ENCODE data around the gene BAD.

BAD gene

GRCh38 chr11:64260147-64260708 is 24.2 kb downstream of the BAD start:
- peaks cover 89% of the 10 kb centered on the region for H3K36me3 ChIP-seq (ENCODE audit: insufficient read depth, low read length)
- no peak overlapping the region for H3K9ac ChIP-seq (ENCODE audit: low read depth, low read length)
- 93% methylated on average over 6 of the region's 6 CpGs for WGBS

GRCh38 chr11:64259533-64260067 is 24.9 kb downstream of the BAD start:
- H3K27me3 ChIP-seq (ENCODE audit: insufficient read depth, low read length) = no peaks in the 10 kb centered on the region
- 93% methylated on average over 4 of the region's 4 CpGs for WGBS
- H3K4me1 ChIP-seq (ENCODE audit: insufficient read depth, low read length) = peaks cover 4% of the 10 kb centered on the region; the same call in 1 of the 2 replicates
- H3K9me3 ChIP-seq (ENCODE audit: insufficient read depth, low read depth, low read length) = no peaks in the 10 kb centered on the region
- no peak overlapping the region for H3K4me3 ChIP-seq (ENCODE audit: low read length)
- no peak overlapping the region for H3K9ac ChIP-seq (ENCODE audit: low read depth, low read length)
- H3K36me3 ChIP-seq (ENCODE audit: insufficient read depth, low read length) = peaks cover 92% of the 10 kb centered on the region
- no peak overlapping the region for H3K27ac ChIP-seq (ENCODE audit: low read depth, low read length)

More at GRCh38 chr11:64260147-64260708, 24.2 kb downstream of the BAD start:
- no peak overlapping the region for H3K27ac ChIP-seq (ENCODE audit: low read depth, low read length)
- H3K4me1 ChIP-seq (ENCODE audit: insufficient read depth, low read length) = peaks cover 4% of the 10 kb centered on the region; the same call in 1 of the 2 replicates
- no peak overlapping the region for H3K4me3 ChIP-seq (ENCODE audit: low read length)
- H3K27me3 ChIP-seq (ENCODE audit: insufficient read depth, low read length) = no peaks in the 10 kb centered on the region
- H3K9me3 ChIP-seq (ENCODE audit: insufficient read depth, low read depth, low read length) = no peaks in the 10 kb centered on the region

- peaks cover 86% of the 10 kb centered on the region for H3K36me3 ChIP-seq (ENCODE audit: insufficient read depth, low read length)
- WGBS = 95% methylated on average over 32 of the region's 32 CpGs
These were observed 25.4 kb downstream of the BAD start for GRCh38 chr11:64258946-64259532.

GRCh38 chr11:64258356-64258755 is 26.1 kb downstream of the BAD start:
- 94% methylated on average over 24 of the region's 24 CpGs for WGBS
- Histone ChIP-seq H3K4me3 (ENCODE audit: low read length) (no peak overlapping the region), H3K36me3 (ENCODE audit: insufficient read depth, low read length) (peaks cover 80% of the 10 kb centered on the region), H3K9me3 (ENCODE audit: insufficient read depth, low read depth, low read length) (no peaks in the 10 kb centered on the region), H3K9ac (ENCODE audit: low read depth, low read length) (no peak overlapping the region), H3K27me3 (ENCODE audit: insufficient read depth, low read length) (no peaks in the 10 kb centered on the region), H3K27ac (ENCODE audit: low read depth, low read length) (no peak overlapping the region), H3K4me1 (ENCODE audit: insufficient read depth, low read length) (peaks cover 2% of the 10 kb centered on the region; the same call in 1 of the 2 replicates)

More at GRCh38 chr11:64258946-64259532, 25.4 kb downstream of the BAD start:
- Histone ChIP-seq H3K4me1 (ENCODE audit: insufficient read depth, low read length) (peaks cover 4% of the 10 kb centered on the region; the same call in 1 of the 2 replicates), H3K4me3 (ENCODE audit: low read length) (no peak overlapping the region), H3K27ac (ENCODE audit: low read depth, low read length) (no peak overlapping the region), H3K27me3 (ENCODE audit: insufficient read depth, low read length) (no peaks in the 10 kb centered on the region), H3K9me3 (ENCODE audit: insufficient read depth, low read depth, low read length) (no peaks in the 10 kb centered on the region), H3K9ac (ENCODE audit: low read depth, low read length) (no peak overlapping the region)

GRCh38 chr11:64256300-64256699 is 28.2 kb downstream of the BAD start:
- H3K9ac ChIP-seq (ENCODE audit: low read depth, low read length) = no peak overlapping the region

GRCh38 chr11:64255135-64256128 is 29.0 kb downstream of the BAD start:
- Histone ChIP-seq H3K36me3 (ENCODE audit: insufficient read depth, low read length) (peaks cover 55% of the 10 kb centered on the region), H3K4me3 (ENCODE audit: low read length) (no peak overlapping the region), H3K9ac (ENCODE audit: low read depth, low read length) (no peak overlapping the region), H3K4me1 (ENCODE audit: insufficient read depth, low read length) (peaks cover 9% of the 10 kb centered on the region; the same call in 1 of the 2 replicates), H3K27me3 (ENCODE audit: insufficient read depth, low read length) (no peaks in the 10 kb centered on the region), H3K9me3 (ENCODE audit: insufficient read depth, low read depth, low read length) (no peaks in the 10 kb centered on the region), H3K27ac (ENCODE audit: low read depth, low read length) (no peak overlapping the region)
- WGBS = 95% methylated on average over 35 of the region's 35 CpGs

More at GRCh38 chr11:64256300-64256699, 28.2 kb downstream of the BAD start:
- no peaks in the 10 kb centered on the region for H3K9me3 ChIP-seq (ENCODE audit: insufficient read depth, low read depth, low read length)
- peaks cover 60% of the 10 kb centered on the region for H3K36me3 ChIP-seq (ENCODE audit: insufficient read depth, low read length)
- H3K27me3 ChIP-seq (ENCODE audit: insufficient read depth, low read length) = no peaks in the 10 kb centered on the region
- 95% methylated on average over 15 of the region's 15 CpGs for WGBS
- H3K27ac ChIP-seq (ENCODE audit: low read depth, low read length) = no peak overlapping the region
- no peak overlapping the region for H3K4me3 ChIP-seq (ENCODE audit: low read length)
- H3K4me1 ChIP-seq (ENCODE audit: insufficient read depth, low read length) = 0 out of 2 replicates have a peak, but pooled peaks cover 3% of the 10 kb centered on the region

GRCh38 chr11:64254326-64254725 is 30.1 kb downstream of the BAD start:
- Histone ChIP-seq H3K27me3 (ENCODE audit: insufficient read depth, low read length) (no peaks in the 10 kb centered on the region), H3K9me3 (ENCODE audit: insufficient read depth, low read depth, low read length) (no peaks in the 10 kb centered on the region), H3K27ac (ENCODE audit: low read depth, low read length) (no peak overlapping the region), H3K4me1 (ENCODE audit: insufficient read depth, low read length) (peaks cover 17% of the 10 kb centered on the region), H3K36me3 (ENCODE audit: insufficient read depth, low read length) (peaks cover 44% of the 10 kb centered on the region), H3K9ac (ENCODE audit: low read depth, low read length) (no peak overlapping the region; the same call in 1 of the 2 replicates), H3K4me3 (ENCODE audit: low read length) (no peak overlapping the region)
- WGBS = 94% methylated on average over 7 of the region's 7 CpGs

- H3K27ac ChIP-seq (ENCODE audit: low read depth, low read length) = peak overlapping the region; percentile 66; the same call in 1 of the 2 replicates
- no peaks in the 10 kb centered on the region for H3K27me3 ChIP-seq (ENCODE audit: insufficient read depth, low read length)
- 0 out of 2 replicates have a peak overlapping the region, but pooled peaks have one; percentile 89 for H3K4me3 ChIP-seq (ENCODE audit: low read length)
- no peaks in the 10 kb centered on the region for H3K9me3 ChIP-seq (ENCODE audit: insufficient read depth, low read depth, low read length)
- no peak overlapping the region for H3K9ac ChIP-seq (ENCODE audit: low read depth, low read length)
- peaks cover 25% of the 10 kb centered on the region for H3K4me1 ChIP-seq (ENCODE audit: insufficient read depth, low read length)
- H3K36me3 ChIP-seq (ENCODE audit: insufficient read depth, low read length) = peaks cover 35% of the 10 kb centered on the region
- WGBS = 90% methylated on average over 5 of the region's 5 CpGs
These were observed 31.0 kb downstream of the BAD start for GRCh38 chr11:64253481-64253880.

- Histone ChIP-seq H3K4me3 (ENCODE audit: low read length) (peak overlapping the region; percentile 89), H3K27ac (ENCODE audit: low read depth, low read length) (peak overlapping the region; percentile 66; the same call in 1 of the 2 replicates), H3K27me3 (ENCODE audit: insufficient read depth, low read length) (no peaks in the 10 kb centered on the region), H3K36me3 (ENCODE audit: insufficient read depth, low read length) (peaks cover 31% of the 10 kb centered on the region), H3K9ac (ENCODE audit: low read depth, low read length) (no peak overlapping the region), H3K9me3 (ENCODE audit: insufficient read depth, low read depth, low read length) (no peaks in the 10 kb centered on the region), H3K4me1 (ENCODE audit: insufficient read depth, low read length) (peaks cover 30% of the 10 kb centered on the region)
- 80% methylated on average over 8 of the region's 8 CpGs for WGBS
These were observed 31.4 kb downstream of the BAD start for GRCh38 chr11:64253043-64253442.

GRCh38 chr11:64252003-64252872 is 32.2 kb downstream of the BAD start:
- H3K36me3 ChIP-seq (ENCODE audit: insufficient read depth, low read length) = peaks cover 24% of the 10 kb centered on the region
- no peaks in the 10 kb centered on the region for H3K27me3 ChIP-seq (ENCODE audit: insufficient read depth, low read length)
- peaks cover 34% of the 10 kb centered on the region for H3K4me1 ChIP-seq (ENCODE audit: insufficient read depth, low read length)
- 5% methylated on average over 19 of the region's 23 CpGs for WGBS
- peak overlapping the region; percentile 89 for H3K4me3 ChIP-seq (ENCODE audit: low read length)
- peak overlapping the region; percentile 67 for H3K9ac ChIP-seq (ENCODE audit: low read depth, low read length)
- H3K27ac ChIP-seq (ENCODE audit: low read depth, low read length) = peak overlapping the region; percentile 66; the same call in 1 of the 2 replicates
- no peaks in the 10 kb centered on the region for H3K9me3 ChIP-seq (ENCODE audit: insufficient read depth, low read depth, low read length)

Measured in HUES64 (cell line).